ENCODE measurements around the gene F8.

Gene F8

DNA sequence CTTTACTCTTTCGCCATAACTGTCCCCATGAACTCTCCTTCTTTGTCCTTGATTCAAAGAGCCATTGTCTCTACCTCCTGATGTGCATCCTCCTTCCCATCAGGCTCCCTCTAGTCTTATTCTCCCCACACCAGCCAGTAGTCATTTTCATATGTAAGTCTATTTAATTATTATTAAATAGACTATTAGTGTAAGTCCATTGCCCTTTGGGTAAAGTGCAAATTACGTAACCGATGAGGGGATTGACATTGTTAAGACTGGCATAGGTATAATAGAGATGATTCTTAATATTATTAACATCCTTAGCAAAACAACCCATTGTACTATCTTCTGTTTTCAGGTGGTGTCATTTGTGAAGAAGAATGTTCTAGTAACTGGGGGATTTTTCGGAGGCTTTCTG, 31.7 kb upstream of the F8 start:
- TF ChIP-seq, protein P1, sequence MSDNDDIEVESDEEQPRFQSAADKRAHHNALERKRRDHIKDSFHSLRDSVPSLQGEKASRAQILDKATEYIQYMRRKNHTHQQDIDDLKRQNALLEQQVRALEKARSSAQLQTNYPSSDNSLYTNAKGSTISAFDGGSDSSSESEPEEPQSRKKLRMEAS (IDR thresholded peaks at IDR 0.05) = no peak
- no peak for TF ChIP-seq RAD21 (IDR thresholded peaks at IDR 0.05; ENCODE audit: low read depth)
- TF ChIP-seq TEAD4 (IDR thresholded peaks at IDR 0.05) = no peak
- TF ChIP-seq REST (IDR thresholded peaks at IDR 0.05; ENCODE audit: low read depth) = no peak
- no peak for TF ChIP-seq EGR1 (IDR thresholded peaks at IDR 0.05)
- TF ChIP-seq TCF12 (IDR thresholded peaks at IDR 0.05; ENCODE audit: low read depth) = no peak
- no peak for TF ChIP-seq NFIC (IDR thresholded peaks at IDR 0.05)
- TF ChIP-seq ZBTB7A (IDR thresholded peaks at IDR 0.05; ENCODE audit: low read depth) = no peak
- no peak for TF ChIP-seq TAF1 (IDR thresholded peaks at IDR 0.05; ENCODE audit: low read depth)
- no peak for TF ChIP-seq FOXM1 (IDR thresholded peaks at IDR 0.05; ENCODE audit: borderline replicate concordance, low read depth)
- TF ChIP-seq CEBPB (IDR thresholded peaks at IDR 0.05) = no peak
- TF ChIP-seq USF1 (IDR thresholded peaks at IDR 0.05) = no peak

DNA sequence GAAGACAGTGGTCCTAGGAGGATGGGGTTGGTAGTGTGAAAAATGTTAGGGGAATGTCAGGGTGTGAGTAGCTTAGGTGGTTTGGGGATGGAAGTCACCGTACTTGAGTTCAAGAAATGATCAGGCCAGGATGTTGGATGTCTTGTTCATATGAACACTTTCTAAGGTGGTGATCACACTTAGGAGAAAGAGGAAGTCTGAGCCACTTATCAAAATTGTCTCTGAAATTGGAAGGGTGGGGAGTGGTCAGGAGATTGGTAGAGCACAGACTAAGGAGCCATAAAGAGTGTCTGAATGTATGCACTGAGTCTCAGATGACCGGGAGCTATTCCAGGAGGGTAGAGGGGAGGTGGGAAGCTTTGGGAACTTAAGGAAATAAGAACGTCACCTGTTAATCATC, 31.1 kb upstream of the F8 start:
- TF ChIP-seq REST (IDR thresholded peaks at IDR 0.05; ENCODE audit: low read depth) (no peak), TEAD4 (IDR thresholded peaks at IDR 0.05) (no peak), RAD21 (IDR thresholded peaks at IDR 0.05; ENCODE audit: low read depth) (no peak)

- TF ChIP-seq YY1 (IDR thresholded peaks at IDR 0.05; ENCODE audit: low read depth) (no peak), REST (IDR thresholded peaks at IDR 0.05; ENCODE audit: low read depth) (no peak)
Measured at GRCh38 chrX:155052738-155053498, 30.4 kb upstream of the F8 start.

- TF ChIP-seq TAF1 (IDR thresholded peaks at IDR 0.05; ENCODE audit: low read depth) (no peak), RAD21 (IDR thresholded peaks at IDR 0.05; ENCODE audit: low read depth) (0 out of 2 replicates have a peak, but pooled peaks have one; percentile 33)
Measured at GRCh38 chrX:155048977-155049619, 26.6 kb upstream of the F8 start.

DNA sequence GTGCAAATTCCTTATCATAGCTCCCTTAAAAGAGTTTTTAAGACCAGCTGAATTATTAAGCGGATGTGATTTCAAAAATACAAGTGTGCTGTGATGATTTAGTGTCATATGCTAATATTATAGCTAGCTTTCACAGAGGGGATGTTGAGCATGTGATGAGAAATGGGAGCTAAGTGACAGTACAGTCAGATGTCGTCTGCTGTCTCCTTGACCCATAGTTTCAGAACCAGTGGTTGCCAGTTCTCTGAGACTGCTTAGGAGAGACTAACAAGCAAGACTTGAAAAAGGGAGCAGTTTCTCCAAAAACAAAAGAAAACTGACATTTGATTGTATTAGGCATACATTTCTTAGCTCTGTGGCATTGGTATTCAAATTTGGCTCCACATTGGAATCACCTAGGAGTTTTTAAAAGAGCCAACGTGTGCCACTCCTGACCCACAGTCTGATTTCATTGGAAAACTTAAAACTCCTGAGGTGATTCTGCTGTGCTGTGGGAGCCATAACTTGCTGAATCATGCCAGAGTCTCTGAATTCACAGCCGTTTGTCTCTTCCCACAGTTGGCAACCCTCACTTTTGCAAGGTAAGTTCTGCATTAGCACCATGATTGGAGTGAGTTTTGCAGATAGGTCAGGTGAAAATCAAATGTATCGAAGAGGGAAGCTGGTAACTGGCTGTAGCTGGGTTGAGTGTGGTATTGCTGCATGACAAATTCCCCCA, 24.4 kb upstream of the F8 start:
- no peak for TF ChIP-seq EP300 (IDR thresholded peaks at IDR 0.05; ENCODE audit: borderline replicate concordance)
- no peak for TF ChIP-seq RAD21 (IDR thresholded peaks at IDR 0.05; ENCODE audit: low read depth)
